GM12891 (cell line): Measurements from ENCODE around the gene CRIM1.

ENCODE experiments used
- POLR2A ChIP-seq: IDR thresholded peaks from 2 replicates; pipeline ENCODE4 v1.6.1; 2011; ENCODE audit warnings: low read depth, low read length, control low read depth
- POLR2AphosphoS5 ChIP-seq: IDR thresholded peaks from 2 replicates; pipeline ENCODE4 v1.6.1; 2011; ENCODE audit warnings: low read depth, low read length, control low read depth
- POU2F2 ChIP-seq: IDR thresholded peaks from 2 replicates; pipeline ENCODE4 v1.6.1; 2011; ENCODE audit warnings: low read depth, mild to moderate bottlenecking, control low read depth, low read length, moderate library complexity
- SPI1 ChIP-seq: IDR thresholded peaks from 2 replicates; pipeline ENCODE4 v1.6.1; 2011; ENCODE audit warnings: low read depth, low read length, control low read depth
- TAF1 ChIP-seq: IDR thresholded peaks from 2 replicates; pipeline ENCODE4 v1.6.1; 2011; ENCODE audit warnings: low read depth, low read length, control low read depth

- TF ChIP-seq POLR2A: no peak
- TF ChIP-seq POLR2AphosphoS5: no peak
- no peak for TF ChIP-seq SPI1
- no peak for TF ChIP-seq TAF1
- no peak for TF ChIP-seq POU2F2
These were observed 105.6 kb downstream of the CRIM1 start for GRCh38 chr2:36461039-36461681.
